T-helper 1 cell (primary cell): ENCODE results near the gene GPR37L1.
"Not testable (repeated sequence)": the region's sequence is repeated elsewhere in the genome, so short reads cannot be mapped to it uniquely, and the experiment has no call there.

ENCODE experiments used
- DNase-seq, 5 donors: peaks; one replicate each; pipeline ENCODE4 v3.0.0-alpha.2; 2012 to 2020

GPR37L1 gene

GRCh38 chr1:202134645-202135172 lies 12.0 kb downstream of the GPR37L1 start:
- no peak for DNase-seq

- DNase-seq = peak in 3 of 5 donors; percentile 22 to 47 (median 32)
Measured at GRCh38 chr1:202135221-202135721, 12.6 kb downstream of the GPR37L1 start.

- no peak for DNase-seq
Measured at GRCh38 chr1:202140833-202141232, 18.1 kb downstream of the GPR37L1 start.

- not testable (repeated sequence) for DNase-seq
Measured at GRCh38 chr1:202141468-202141867, 18.8 kb downstream of the GPR37L1 start.

DNA sequence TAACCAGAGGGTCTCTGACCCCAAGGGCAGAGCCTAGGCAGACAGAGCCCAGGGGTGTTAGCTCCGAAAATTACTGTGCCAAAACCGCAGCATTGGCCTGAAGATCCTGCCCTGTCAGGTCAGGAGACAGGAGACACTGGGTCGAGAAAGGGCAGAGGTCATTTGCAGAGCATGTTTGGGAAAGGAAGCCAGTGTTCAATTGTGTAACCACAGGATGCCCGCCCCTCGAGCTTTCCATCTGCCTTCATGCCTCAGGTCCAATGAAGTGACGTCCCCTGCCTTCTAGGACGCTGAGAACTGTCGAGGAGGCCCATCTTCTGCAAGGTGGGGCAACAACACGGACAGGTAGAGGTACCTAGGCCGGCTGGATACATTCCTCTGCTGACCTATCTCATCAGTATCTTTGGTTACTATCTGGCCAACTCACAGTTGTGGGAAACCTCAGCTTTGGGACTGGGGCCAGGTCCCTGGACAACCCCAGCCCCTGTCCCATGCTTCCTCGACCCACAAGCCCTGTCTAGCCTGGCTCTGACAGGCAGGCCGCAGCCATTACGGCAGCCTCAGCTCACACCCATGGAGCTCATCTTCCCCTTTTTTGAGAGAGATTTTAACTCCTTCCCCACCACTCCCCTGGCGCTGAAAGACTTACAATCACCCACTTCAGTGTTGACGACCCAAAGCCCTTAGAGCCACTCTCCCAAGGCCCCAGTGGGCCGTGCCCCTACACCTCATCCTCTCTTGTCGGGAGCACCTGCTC lies 20.5 kb downstream of the GPR37L1 start:
- no peak for DNase-seq

DNA sequence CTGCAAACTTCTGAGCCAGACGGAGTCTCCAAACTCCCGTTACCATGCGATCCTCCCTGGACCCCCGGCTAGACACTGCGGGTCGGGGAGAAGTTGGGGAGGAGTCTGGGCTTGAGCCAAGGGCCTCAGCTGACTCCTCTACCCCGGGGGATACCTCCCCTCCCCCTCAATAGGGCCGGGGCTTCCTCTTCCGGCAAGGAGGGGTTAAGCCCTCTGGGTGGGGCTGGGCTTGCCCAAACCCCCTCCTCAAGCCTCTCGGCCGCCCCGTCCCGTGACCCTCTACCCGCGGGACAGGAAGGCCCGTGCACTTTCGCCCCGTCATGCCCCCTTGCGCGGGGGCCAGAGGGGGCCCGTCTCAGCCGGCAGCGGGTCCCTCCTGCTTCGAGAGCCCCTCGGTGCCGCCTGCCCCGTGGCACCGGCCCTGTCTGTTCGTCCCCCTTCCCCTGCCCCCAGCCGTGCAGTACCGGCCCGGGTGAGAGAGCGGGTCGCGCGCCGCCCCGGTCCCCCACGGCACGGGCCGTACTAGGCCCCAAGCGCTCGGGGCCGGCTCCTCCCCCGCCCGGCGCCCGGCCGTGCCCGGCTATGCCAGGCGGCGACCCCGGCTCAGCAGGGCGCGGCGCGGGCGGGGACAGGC lies 21.2 kb downstream of the GPR37L1 start:
- peak in 1 of 5 donors; percentile 25 for DNase-seq

DNA sequence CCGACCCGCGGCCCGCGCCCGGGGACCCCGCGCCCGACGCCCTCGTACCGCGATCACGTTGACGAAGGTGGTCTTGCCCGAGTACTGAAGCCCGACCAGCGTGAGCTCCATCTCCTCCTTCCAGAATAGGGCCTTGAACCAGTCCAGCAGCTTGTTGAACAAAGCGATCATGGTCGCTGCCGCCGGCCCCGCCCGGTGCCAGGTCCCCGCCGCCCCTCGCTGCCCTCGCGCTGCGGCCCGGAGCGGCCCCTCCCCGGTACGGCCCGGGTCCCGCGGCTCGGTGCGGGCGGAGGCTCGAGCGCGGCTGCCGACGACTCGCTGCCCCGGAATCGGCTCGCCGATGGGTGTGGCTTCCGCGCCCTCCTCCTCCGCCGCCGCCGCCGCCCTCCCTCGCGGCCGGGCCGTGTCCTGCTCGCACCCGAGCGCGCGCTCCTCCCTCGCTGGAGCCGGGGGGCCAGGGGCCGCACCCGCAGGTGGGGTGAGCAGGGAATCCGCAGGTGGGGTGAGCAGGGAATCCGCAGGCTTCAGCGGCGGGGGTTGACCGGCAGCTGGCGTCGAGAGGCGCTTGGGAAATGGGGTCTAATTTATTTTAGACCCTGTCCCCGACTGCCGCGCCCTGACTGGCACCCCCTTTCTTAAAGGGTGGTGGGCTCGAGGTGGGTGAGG lies 21.8 kb downstream of the GPR37L1 start, which contains the start of gene ARL8A:
Gene ARL8A (minus strand): TSS at position 336 of the 666 bp plus-strand sequence. CDS start 165 bp downstream, at position 171.
- DNase-seq = peak; percentile 50 to 69 (median 58)

DNA sequence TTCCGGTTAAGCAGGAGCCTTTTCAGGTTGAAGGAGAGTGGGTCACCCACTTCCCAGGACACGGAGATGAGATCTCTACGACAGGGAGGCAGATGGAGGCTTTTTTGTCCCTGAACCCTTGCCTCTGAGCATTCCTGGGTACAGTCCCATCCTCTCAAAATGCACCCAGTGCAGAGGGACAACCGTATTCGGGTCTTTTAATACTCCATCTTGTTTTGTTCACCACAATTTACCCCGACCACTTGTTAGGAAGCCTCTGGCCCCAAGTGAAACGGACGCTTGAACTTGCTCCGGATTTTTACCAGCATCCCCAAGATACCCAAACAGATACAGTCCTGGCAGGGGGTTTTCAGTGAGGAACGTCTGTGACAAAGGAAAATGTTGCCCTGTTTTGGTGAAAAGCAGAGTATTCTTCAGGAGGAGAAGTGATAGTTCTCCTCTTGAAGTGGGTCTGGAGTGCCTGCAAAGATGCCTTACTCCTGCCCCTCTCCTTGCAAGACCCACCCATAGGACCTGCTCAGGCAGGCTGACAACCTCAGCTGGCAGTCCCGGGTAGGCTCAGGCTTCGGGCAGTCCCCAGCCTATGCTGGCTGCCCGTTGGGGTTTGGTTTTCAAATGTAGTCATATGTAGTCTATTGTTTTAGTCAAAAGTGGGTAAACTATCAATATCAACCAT lies 22.5 kb downstream of the GPR37L1 start:
- DNase-seq = peak in 1 of 5 donors; percentile 53

DNA sequence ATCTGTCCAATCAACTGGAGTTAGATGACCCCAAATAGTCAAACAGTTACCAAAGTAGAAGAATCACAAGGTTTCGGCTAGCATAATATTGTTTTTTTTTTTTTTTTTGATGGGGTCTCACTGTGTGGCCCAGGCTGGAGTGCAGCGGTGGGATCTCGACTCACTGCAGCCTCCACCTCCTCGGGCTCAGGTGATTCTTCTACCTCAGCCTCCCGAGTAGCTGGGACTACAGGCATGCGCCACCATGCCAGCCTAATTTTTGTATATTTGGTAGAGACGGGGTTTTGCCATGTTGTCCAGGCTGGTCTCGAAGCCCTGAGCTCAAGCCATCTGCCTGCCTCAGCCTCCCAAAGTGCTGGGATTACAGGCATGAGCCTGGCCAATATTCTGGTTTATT lies 23.0 kb downstream of the GPR37L1 start:
- DNase-seq = not testable (repeated sequence)

- no peak for DNase-seq
Measured at GRCh38 chr1:202146279-202146678, 23.6 kb downstream of the GPR37L1 start.

DNA sequence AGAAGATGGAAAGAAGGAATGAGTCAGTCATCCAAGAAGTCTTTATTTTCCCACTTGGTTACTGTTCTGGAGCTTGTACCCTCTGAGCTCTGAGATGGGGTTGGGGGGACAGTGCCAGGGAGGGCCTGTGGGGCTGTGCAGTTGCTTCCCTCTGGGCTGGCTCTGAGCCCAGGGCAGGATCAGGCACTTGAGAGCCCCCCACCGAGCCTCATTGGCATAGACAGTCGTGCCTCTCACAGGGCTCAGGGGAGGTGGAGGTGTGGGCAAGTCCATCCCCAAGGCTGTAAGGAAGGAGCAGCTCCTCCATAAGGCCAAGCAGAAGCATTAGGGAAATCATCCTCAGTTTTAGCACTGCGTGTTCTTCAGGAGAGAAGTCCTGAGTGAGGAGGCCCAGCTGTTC lies 24.3 kb downstream of the GPR37L1 start:
- no peak for DNase-seq

GRCh38 chr1:202148391-202148790 lies 25.7 kb downstream of the GPR37L1 start:
- no peak for DNase-seq

- DNase-seq = no peak
Measured at GRCh38 chr1:202149566-202149965, 26.8 kb downstream of the GPR37L1 start.

DNA sequence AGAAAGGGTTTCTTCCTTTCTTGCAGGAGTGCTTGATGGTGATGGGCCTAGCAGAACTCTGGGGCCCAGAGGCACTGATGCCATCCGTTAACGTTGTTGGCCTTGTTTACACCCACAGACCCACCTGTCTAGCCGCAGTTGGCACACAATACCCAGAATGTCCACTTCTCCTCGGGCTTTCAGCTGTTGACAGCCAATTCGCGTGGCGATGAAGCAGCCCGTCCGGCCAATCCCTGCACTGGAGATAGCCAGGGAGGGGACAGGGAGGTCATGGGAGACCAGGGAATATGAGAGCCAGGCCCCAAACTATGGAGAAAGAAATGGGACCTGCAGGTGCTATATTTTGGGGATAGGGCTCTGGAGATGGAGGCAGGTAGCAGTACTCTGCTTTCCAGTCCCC lies 27.5 kb downstream of the GPR37L1 start:
- DNase-seq = no peak

DNA sequence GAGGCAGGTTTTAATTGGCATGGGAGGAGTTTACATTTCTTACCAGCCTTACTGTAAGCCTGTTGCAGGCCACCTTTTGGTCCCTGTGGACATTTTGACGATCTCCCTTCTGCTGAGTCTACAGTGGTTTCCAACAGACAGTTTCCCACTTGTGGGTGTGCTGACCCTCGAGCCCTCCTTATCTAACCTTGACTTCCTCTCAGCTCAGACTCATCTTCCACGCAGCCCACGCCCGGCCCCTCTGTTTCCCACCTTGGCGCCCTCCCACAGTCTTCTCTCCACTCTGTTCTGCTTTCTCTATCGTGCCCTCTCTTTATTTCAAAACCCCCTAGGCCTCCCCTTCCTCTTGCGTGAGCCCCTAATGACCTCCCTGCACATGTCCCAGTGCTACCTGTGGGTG lies 27.9 kb downstream of the GPR37L1 start:
- no peak for DNase-seq

- no peak for DNase-seq
Measured at GRCh38 chr1:202151045-202151444, 28.3 kb downstream of the GPR37L1 start.

DNA sequence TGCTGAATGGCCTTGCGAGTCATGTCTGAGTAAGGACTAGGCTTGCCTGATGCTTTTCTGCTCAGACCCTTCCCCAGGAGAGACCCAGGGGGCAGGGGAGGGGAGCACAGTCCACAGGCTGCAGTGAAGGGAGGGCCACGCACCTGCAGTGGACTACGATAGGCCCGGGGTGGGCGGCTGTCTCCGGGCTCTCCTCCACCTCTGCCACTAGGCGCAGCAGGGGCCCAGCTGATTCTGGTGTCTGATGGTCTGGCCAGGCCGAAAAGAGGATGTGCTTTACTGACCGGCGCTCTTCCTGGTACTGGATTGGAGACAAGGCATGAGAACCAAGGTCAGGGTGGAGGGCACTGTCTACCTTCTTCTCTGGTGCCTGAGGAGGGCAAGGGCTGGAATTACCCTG lies 29.7 kb downstream of the GPR37L1 start:
- DNase-seq = no peak

- no peak for DNase-seq
Measured at GRCh38 chr1:202153284-202153683, 30.6 kb downstream of the GPR37L1 start.

- no peak for DNase-seq
Measured at GRCh38 chr1:202154148-202154765, 31.5 kb downstream of the GPR37L1 start.

- peak in 3 of 5 donors; percentile 36 to 59 (median 45) for DNase-seq
Measured at GRCh38 chr1:202154766-202155477, 32.2 kb downstream of the GPR37L1 start.

- no peak for DNase-seq
Measured at GRCh38 chr1:202155478-202156021, 32.8 kb downstream of the GPR37L1 start.
